Natural killer cell (primary cell): Measurements from ENCODE around the gene MST1R. TPM values are rescaled to one million over a fixed set of nuclear protein-coding genes. Genes with fewer than 3 reads are reported as not detected.

Experiments used
- ATAC-seq, 3 donors: fragments of 150-1000 bp in 2 of 3; fragments of 200-7000 bp in 1 of 3; cut with Tn5 transposase; 1 replicate in 1 of 3; 2 replicates in 2 of 3; pipeline ENCODE4 v1.10.0; 2021; ENCODE audit warnings: mild to moderate bottlenecking in 2 of 3, moderate library complexity in 2 of 3
- DNase-seq, 2 donors: peaks; one replicate each; pipeline versions ENCODE4 v3.0.0 to v3.0.0-alpha.2; 2013 to 2021; ENCODE audit warnings: mixed read lengths in 1 of 2
- H3K27ac ChIP-seq: one replicate; pipeline ENCODE4 v1.5.1; 2013; ENCODE audit warnings: mild to moderate bottlenecking, low read length
- H3K27me3 ChIP-seq: one replicate; pipeline ENCODE4 v1.6.1; 2013; ENCODE audit warnings: low read length; ENCODE audit not compliant: control insufficient read depth, insufficient read depth
- H3K36me3 ChIP-seq: one replicate; pipeline ENCODE4 v1.6.1; 2013; ENCODE audit warnings: low read length; ENCODE audit not compliant: control insufficient read depth, insufficient read depth
- H3K4me1 ChIP-seq: one replicate; pipeline ENCODE4 v1.6.1; 2013; ENCODE audit warnings: low read length; ENCODE audit not compliant: control insufficient read depth, insufficient read depth
- H3K4me3 ChIP-seq: one replicate; pipeline ENCODE4 v1.5.1; 2013; ENCODE audit warnings: low read length
- H3K9me3 ChIP-seq: one replicate; pipeline ENCODE4 v1.6.1; 2013; ENCODE audit warnings: low read length; ENCODE audit not compliant: control insufficient read depth, insufficient read depth
- H3K27ac Mint-ChIP-seq, 2 donors: one replicate each; pipeline ENCODE4 v1.8.0; 2022; ENCODE audit warnings: mild to moderate bottlenecking in 2 of 2, mixed read lengths in 2 of 2, moderate library complexity in 1 of 2
- H3K27me3 Mint-ChIP-seq, 2 donors: one replicate each; pipeline ENCODE4 v1.8.0; 2022; ENCODE audit warnings: low read depth in 2 of 2, mixed read lengths in 2 of 2
- H3K36me3 Mint-ChIP-seq: one replicate; pipeline ENCODE4 v1.8.0; 2022; ENCODE audit warnings: mixed read lengths
- H3K4me1 Mint-ChIP-seq, 2 donors: one replicate each; pipeline ENCODE4 v1.8.0; 2022; ENCODE audit warnings: mixed read lengths in 2 of 2
- H3K4me3 Mint-ChIP-seq: one replicate; pipeline ENCODE4 v1.8.0; 2022; ENCODE audit warnings: mild to moderate bottlenecking, moderate library complexity, mixed read lengths
- H3K9me3 Mint-ChIP-seq, 2 donors: one replicate each; pipeline ENCODE4 v1.8.0; 2022; ENCODE audit warnings: mixed read lengths in 2 of 2
- WGBS: methylation state at CpG from one replicate; pipeline ENCODE4 v1.1.7; 2013; ENCODE audit warnings: missing lambda C conversion rate; ENCODE audit not compliant: insufficient coverage; 5-methylcytosine and 5-hydroxymethylcytosine counted together
- intact Hi-C: fragments of 100-400 bp; cut with micrococcal nuclease; formaldehyde crosslinking; loops from one replicate; pipeline ENCODE4 v1.14.2; 2022
- total RNA-seq, 4 donors: library from RNA; stranded (reverse); fragments of 120-200 nt in 1 of 4; gene quantifications; one replicate each; pipeline versions ENCODE4 v1.2.3 to v1.2.4, GENCODE V29; 2013 to 2022
- TF ChIP-seq, protein P1 (sequence below): fragments of 200-600 bp; IDR thresholded peaks from one replicate; pipeline ENCODE4 v1.8.0; 2022; ENCODE audit warnings: antibody characterized with exemption

The MST1R gene
- total RNA-seq, 3 donors from 2014 or later (not counting 1 experiment from before 2014, with no cell fraction given), result 1.6 to 3.4 (median 2.2) TPM

DNA sequence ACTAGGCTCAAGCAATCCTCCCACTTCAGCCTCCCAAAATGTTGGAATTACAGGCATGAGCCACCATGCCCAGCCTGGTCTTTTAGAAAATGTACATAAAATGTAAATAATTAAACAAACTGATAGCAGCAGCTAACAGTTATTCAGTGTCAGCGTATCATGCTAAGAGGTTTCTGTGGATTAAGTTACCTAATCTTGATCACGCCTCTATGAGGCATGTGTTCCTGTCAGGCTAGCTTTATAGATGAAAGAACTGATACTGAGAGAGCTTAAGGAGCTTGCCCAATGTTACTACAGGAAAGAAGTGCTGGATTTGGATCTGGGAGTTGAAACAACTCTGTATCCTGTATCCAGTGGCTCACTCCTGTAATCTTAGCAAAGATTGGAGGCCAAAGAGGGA is 11.2 kb upstream of the MST1R start:
- TF ChIP-seq, protein P1, sequence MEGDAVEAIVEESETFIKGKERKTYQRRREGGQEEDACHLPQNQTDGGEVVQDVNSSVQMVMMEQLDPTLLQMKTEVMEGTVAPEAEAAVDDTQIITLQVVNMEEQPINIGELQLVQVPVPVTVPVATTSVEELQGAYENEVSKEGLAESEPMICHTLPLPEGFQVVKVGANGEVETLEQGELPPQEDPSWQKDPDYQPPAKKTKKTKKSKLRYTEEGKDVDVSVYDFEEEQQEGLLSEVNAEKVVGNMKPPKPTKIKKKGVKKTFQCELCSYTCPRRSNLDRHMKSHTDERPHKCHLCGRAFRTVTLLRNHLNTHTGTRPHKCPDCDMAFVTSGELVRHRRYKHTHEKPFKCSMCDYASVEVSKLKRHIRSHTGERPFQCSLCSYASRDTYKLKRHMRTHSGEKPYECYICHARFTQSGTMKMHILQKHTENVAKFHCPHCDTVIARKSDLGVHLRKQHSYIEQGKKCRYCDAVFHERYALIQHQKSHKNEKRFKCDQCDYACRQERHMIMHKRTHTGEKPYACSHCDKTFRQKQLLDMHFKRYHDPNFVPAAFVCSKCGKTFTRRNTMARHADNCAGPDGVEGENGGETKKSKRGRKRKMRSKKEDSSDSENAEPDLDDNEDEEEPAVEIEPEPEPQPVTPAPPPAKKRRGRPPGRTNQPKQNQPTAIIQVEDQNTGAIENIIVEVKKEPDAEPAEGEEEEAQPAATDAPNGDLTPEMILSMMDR, result no peak
- ATAC-seq, result no peak
- Mint-ChIP-seq H3K9me3 (no peaks in the 10 kb centered on the region), H3K36me3 (no peaks in the 10 kb centered on the region), H3K4me1 (peaks cover 0 to 9% of the 10 kb centered on the region in 2 donors), H3K4me3 (no peak overlapping the region), H3K27me3 (no peaks in the 10 kb centered on the region), H3K27ac (no peak overlapping the region)
- Histone ChIP-seq H3K27me3 (no peaks in the 10 kb centered on the region), H3K4me3 (no peak overlapping the region), H3K36me3 (peaks cover 11% of the 10 kb centered on the region), H3K9me3 (no peaks in the 10 kb centered on the region), H3K4me1 (peaks cover 5% of the 10 kb centered on the region), H3K27ac (no peak overlapping the region)
- WGBS, result 81% methylated on average over 2 of the region's 2 CpGs
- intact Hi-C loops, result no loop called here
- DNase-seq, result no peak

DNA sequence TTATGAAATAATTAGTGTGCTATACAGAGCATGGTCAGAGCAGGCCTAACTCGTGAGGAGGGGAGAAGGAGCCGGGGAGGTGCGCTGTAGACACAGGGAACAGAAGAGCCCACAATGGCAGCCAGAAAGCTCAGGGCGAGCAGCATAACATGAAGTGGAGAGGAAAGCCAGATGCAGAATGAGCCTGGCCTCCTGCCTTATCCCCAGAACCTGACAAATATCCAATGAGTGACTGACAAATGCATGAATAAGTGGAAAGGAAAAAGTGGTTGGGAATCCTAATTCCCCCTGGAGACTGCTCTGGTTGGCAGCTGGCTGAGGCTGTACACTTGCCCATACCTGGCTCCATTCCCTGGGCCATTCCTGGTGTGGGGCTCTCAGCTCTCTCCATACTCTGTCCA is 9.2 kb upstream of the MST1R start:
- Mint-ChIP-seq H3K4me3 (no peak overlapping the region), H3K36me3 (no peaks in the 10 kb centered on the region), H3K9me3 (no peaks in the 10 kb centered on the region), H3K27me3 (no peaks in the 10 kb centered on the region), H3K4me1 (peaks cover 0 to 9% of the 10 kb centered on the region in 2 donors), H3K27ac (no peak overlapping the region)
- Histone ChIP-seq H3K9me3 (no peaks in the 10 kb centered on the region), H3K4me1 (peaks cover 2% of the 10 kb centered on the region), H3K27ac (no peak overlapping the region), H3K27me3 (no peaks in the 10 kb centered on the region), H3K36me3 (peaks cover 16% of the 10 kb centered on the region), H3K4me3 (no peak overlapping the region)
- TF ChIP-seq, protein P1, result no peak
- WGBS, result 94% methylated on average over 4 of the region's 4 CpGs
- no peak for DNase-seq
- ATAC-seq, result no peak
- intact Hi-C loops, result no loop called here

DNA sequence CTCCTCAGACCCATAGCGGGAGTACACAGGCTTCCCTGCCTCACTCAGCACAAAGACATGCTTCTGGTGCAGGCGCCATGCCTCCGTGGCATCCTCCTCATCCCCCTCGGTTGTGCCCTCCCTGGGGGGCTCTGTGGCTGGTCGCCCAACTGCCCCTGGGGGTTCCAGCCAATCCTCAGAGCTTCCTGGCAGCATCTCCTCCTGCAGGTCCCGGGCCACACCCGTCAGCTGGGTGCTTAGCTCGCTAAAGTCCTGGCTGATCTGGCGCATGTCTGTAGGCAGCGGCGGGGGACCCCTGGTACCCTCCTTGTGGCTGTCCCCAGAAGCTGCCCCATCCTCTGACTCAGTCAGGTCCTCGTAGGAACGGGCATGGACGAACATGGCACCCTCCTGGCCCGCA is 7.9 kb upstream of the MST1R start:
- H3K9me3 Mint-ChIP-seq, result no peaks in the 10 kb centered on the region

DNA sequence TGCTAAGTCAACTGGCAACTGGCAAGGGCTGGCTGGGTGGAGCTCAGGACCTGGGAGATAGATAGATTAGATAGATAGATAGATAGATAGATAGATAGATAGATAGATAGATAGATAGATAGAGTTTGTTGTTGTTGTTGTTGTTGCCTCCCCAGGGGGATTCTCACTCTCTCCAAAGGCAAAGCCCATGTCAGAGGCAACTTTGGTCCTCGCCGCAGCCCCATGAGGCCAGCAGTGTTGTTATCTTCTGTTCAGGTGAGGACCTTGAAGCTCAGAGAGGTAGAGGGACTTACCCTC is 7.4 kb upstream of the MST1R start:
- peaks cover 7% of the 10 kb centered on the region for H3K4me1 ChIP-seq
- H3K9me3 Mint-ChIP-seq, result no peaks in the 10 kb centered on the region
- H3K36me3 ChIP-seq, result peaks cover 16% of the 10 kb centered on the region
- peaks cover under 1 to 11% of the 10 kb centered on the region in 2 donors for H3K4me1 Mint-ChIP-seq
- TF ChIP-seq, protein P1, result no peak
- no peak overlapping the region for H3K27ac Mint-ChIP-seq
- H3K4me3 ChIP-seq, result no peak overlapping the region
- no peaks in the 10 kb centered on the region for H3K27me3 Mint-ChIP-seq
- no peaks in the 10 kb centered on the region for H3K9me3 ChIP-seq
- H3K27ac ChIP-seq, result no peak overlapping the region
- no peak for DNase-seq
- no peaks in the 10 kb centered on the region for H3K36me3 Mint-ChIP-seq
- no peak for ATAC-seq
- no peak overlapping the region for H3K4me3 Mint-ChIP-seq
- intact Hi-C loops, result no loop called here
- H3K27me3 ChIP-seq, result no peaks in the 10 kb centered on the region
- 100% methylated on average over 2 of the region's 2 CpGs for WGBS

More for the DNA sequence above, 7.9 kb upstream of the MST1R start:
- Mint-ChIP-seq H3K27me3 (no peaks in the 10 kb centered on the region), H3K4me1 (peaks cover 0 to 11% of the 10 kb centered on the region in 2 donors), H3K36me3 (no peaks in the 10 kb centered on the region), H3K27ac (no peak overlapping the region), H3K4me3 (no peak overlapping the region)
- Histone ChIP-seq H3K27ac (no peak overlapping the region), H3K9me3 (no peaks in the 10 kb centered on the region), H3K27me3 (no peaks in the 10 kb centered on the region), H3K36me3 (peaks cover 16% of the 10 kb centered on the region), H3K4me1 (peaks cover 2% of the 10 kb centered on the region), H3K4me3 (no peak overlapping the region)
- TF ChIP-seq, protein P1, result no peak
- WGBS, result 93% methylated on average over 15 of the region's 15 CpGs
- intact Hi-C loops, result no loop called here
- DNase-seq (no peak), ATAC-seq (no peak)
